T1000 (cell line): ENCODE measurements around the gene HOXD10.

Experiments used
- DNase-seq: peaks from one replicate; lab custom pipeline; 2025; ENCODE audit warnings: mixed read lengths; lab: John Stamatoyannopoulos, UW

Gene HOXD10

GRCh38 chr2:176136374-176137251 lies 20.0 kb downstream of the HOXD10 start:
- no peak for DNase-seq

GRCh38 chr2:176137252-176137580 lies 20.6 kb downstream of the HOXD10 start:
- no peak for DNase-seq

DNA sequence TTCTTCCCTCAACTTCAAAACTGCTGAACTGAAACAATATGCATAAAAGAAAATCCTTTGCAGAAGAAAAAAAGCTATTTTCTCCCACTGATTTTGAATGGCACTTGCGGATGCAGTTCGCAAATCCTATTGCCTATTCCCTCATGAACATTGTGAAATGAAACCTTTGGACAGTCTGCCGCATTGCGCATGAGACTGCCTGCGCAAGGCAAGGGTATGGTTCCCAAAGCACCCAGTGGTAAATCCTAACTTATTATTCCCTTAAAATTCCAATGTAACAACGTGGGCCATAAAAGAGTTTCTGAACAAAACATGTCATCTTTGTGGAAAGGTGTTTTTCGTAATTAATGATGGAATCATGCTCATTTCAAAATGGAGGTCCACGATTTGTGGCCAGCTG lies 21.3 kb downstream of the HOXD10 start:
- no peak for DNase-seq

DNA sequence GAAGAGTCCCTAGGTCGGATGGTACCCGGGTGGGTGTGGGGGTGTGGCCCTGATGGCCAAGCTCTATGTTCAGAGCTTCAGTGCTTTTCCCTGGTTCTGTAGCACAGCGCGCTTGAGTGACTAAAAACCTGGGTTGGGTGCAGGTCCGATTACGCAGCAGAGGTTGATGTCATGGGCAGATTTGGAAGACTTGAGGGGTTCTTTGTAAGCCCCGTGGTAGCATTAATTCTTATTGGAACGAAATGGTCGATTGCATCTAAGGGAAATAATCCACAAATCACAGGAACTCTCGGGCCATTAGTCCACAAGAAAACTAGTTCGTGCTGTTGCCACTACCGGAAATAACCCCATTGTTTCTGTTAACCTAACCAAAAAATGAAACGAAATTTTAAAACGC lies 21.9 kb downstream of the HOXD10 start:
- DNase-seq: no peak

GRCh38 chr2:176138923-176139660 lies 22.5 kb downstream of the HOXD10 start:
- DNase-seq: no peak

GRCh38 chr2:176139661-176140512 lies 23.3 kb downstream of the HOXD10 start:
- no peak for DNase-seq

DNA sequence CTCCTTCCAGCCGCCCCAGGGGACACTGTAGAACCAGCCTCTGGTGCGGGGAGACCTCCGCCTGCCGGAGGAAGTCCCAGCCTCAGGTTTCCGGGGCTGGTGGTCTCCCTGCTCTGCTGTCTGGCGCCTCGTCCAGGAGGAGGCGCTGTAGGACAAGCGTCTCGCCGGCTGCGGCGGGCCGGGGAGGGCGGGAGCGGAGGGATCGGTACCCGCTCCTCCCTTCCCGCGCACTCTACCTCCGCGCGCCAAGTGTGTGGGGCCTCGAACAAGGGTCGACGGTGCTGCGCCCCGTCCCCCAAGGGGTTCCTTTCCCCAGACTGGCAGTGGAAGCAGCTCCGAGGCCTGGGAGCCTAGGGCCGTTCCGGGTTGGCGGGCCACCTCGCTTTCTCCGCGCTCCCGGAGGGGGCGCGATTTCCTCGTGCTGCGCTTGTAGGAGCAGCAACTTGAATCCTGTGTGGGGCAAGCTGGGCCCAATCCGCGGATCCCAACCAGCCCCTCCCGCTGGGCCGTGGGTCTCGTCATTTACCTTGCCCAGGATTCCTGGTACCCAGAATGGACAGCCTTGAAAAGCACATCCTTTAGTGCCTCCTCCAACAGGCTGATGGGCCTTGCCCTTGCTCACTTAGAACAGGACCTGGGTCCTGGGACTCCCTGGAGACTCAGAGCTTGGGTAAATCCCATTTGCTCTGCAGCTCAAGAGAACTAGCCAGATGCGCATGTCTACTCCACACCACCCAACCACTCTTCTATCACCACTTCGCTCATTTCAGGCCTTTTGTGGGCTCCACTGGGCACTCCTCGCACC lies 24.1 kb downstream of the HOXD10 start:
- no peak for DNase-seq

- no peak for DNase-seq
Measured at GRCh38 chr2:176142281-176142680, 25.7 kb downstream of the HOXD10 start.

DNA sequence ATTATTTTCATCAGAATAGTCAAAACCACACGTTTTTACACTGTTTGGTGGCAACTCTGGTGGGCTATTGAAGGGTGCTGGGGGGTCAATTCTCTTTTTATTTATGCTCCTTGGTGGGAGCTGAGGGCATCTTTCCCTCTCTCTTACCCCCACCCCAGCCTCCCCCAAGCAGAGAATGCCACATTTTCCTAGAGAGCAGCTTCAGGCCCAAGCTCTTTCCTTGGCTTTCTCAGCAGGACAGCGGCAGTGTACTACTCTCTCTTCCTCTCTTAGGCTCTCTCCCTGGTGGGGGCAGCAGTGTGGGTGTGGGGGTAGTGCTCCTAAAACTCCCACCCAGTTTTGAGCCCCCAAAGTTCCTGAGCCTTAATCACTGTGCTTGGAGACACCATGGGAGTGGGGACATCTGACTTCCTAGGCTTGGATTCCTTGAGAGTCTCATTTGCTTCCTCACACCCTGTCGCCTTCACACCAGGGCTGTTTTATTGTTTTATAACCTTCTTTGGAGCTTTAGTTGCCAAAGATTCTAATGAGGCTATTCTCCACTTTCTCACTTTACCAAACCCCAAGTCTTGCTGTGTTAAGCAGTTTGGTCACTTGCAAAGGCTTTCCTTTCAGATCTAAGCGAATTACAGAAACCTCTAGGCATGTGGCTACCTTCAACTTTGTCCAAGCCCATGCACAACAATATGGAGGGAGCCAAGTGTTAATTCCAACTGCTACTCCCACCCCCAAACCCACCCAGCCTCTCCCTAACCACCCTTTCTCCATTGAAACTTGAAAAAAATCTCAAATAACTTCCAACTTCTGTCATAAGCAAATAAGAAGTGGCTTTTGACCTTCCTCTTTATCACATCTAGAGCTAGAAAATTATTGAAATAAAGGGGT lies 28.7 kb downstream of the HOXD10 start:
- DNase-seq: no peak

DNA sequence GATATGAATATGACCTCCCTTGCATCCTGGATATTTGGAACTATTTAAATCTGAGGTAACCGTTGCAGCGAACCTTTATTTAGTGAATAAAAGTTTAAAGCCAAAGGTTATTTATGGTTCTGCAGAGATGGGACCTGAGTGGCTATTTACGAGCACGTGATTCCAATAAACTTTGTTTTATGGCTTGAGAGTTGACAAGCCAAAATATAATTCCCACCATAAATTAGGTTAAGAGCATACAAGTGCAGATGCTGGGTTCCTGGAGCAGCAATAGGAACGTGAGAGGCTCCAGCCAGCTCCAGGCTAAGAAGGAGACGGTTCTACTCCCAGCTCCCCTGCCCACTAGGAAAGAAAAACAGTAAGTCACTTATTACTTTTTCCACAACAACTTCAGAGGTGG lies 29.5 kb downstream of the HOXD10 start:
- DNase-seq: no peak

DNA sequence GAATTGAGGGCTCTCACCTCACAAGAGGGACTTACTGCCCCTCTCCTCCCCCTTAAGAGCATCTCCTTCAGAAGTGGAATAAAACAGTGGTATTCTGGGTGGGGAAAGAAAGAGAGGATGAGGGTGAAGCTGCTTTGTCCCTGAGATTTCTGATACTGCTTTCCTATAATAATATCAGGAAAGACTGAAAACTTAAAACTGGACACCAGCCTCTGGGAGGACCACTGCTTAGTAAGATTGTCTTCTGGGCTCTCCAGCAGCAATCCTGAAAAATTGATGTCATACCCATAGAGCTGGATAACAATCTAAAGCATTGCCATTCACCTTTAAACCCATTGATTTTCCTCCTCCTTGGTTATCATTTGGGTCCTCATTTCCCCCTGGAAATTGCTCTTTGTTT lies 30.1 kb downstream of the HOXD10 start:
- no peak for DNase-seq

- no peak for DNase-seq
Measured at GRCh38 chr2:176147210-176147799, 30.7 kb downstream of the HOXD10 start.

DNA sequence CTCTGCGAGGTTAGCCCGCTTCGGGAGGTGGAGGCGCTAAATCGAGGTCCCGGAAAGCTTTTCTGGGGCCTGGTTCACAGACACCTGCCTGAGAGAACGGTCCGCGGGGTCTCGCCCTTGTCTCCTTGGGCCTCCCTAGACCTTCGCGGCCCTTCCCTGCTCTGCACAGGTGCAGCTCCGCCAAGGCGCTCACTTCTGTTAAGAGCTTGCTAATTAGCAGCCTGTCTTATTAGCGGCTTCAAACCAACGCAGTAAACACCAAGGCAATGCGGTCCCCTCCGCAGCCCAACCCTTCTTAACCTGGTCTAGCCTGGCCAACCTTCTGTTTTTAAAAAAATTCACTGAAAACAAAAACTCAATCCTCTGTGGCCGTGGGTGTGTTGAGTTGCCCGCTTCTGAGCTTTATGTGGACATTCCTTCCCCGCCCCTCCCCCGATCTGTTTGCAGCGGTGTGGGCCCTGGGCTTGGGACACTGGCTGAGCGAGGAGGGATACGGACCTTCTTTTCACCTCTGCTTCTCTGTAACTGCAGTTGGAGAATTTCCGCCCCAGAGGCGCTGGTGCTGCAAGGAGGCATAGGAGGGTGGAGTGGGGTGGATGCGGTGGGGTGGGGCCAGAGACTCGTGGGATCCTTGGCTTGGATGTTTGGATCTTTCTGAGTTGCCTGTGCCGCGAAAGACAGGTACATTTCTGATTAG lies 31.4 kb downstream of the HOXD10 start:
- no peak for DNase-seq

DNA sequence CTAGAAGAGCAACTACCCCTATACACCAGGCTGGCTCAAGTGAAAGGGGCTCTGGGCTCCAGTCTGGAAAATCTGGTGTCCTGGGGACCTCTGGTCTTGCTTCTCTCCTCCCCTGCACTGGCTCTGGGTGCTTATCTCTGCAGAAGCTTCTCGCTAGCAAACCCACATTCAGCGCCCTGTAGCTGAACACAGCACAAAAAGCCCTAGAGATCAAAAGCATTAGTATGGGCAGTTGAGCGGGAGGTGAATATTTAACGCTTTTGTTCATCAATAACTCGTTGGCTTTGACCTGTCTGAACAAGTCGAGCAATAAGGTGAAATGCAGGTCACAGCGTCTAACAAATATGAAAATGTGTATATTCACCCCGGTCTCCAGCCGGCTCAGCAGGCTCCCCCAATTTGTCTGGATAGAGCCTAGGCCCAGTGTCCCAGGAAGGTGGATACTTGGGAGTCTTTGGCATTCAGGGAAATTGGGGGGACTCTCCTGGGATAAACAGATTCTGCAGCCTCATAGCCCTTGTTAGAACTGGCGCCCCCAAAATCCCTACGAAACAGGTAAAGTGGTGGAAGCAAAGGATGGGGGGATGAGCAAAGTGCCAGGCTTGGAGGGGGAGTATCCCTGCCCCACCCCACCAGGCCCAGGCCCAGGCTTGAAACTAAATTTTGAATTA lies 32.3 kb downstream of the HOXD10 start:
- no peak for DNase-seq

GRCh38 chr2:176149481-176149938 lies 32.9 kb downstream of the HOXD10 start:
- no peak for DNase-seq

- no peak for DNase-seq
Measured at GRCh38 chr2:176149939-176150583, 33.5 kb downstream of the HOXD10 start.

DNA sequence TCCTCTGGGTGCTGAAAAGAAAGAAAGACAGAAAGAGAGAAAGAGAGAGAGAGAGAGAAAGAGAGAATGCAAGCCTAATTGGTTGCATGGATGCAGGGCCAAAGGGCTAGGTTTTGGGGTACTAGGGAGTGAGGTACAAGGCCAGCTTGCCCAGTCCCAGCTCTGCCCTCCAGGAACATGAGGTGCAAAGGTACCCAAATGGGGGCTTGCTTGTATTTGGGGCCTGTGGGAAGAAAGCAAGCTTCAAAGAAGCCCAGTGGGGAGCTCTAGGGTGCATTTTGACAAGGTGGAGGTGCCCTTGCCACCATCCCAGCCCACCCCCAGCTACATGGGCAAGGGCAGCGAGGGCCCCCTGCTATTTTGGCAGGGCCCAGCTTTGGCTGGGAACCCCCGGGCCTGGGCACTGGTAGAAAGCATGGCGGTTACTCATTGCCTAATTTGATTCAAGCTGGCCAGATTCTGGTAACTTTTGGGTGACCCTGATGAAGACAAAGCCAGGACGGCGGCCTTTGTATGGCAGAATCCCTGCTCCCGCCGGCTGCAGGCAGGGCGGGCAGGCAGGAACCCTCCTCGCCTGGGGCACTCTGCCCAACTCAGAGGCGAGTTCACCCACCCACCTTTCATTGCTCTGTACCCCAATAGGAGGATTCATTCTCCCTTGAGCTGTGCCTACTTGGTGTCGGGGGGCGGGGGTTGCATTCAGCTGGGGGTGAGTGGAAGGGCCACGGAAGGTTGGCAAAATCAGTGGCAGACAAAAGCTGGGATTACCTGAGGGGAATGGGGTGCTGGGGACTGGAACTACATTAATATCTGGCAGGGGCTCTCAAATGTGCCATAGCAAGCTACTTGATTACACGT lies 34.2 kb downstream of the HOXD10 start:
- DNase-seq: no peak
